Measurements from ENCODE around the gene PCNX3.

DNA sequence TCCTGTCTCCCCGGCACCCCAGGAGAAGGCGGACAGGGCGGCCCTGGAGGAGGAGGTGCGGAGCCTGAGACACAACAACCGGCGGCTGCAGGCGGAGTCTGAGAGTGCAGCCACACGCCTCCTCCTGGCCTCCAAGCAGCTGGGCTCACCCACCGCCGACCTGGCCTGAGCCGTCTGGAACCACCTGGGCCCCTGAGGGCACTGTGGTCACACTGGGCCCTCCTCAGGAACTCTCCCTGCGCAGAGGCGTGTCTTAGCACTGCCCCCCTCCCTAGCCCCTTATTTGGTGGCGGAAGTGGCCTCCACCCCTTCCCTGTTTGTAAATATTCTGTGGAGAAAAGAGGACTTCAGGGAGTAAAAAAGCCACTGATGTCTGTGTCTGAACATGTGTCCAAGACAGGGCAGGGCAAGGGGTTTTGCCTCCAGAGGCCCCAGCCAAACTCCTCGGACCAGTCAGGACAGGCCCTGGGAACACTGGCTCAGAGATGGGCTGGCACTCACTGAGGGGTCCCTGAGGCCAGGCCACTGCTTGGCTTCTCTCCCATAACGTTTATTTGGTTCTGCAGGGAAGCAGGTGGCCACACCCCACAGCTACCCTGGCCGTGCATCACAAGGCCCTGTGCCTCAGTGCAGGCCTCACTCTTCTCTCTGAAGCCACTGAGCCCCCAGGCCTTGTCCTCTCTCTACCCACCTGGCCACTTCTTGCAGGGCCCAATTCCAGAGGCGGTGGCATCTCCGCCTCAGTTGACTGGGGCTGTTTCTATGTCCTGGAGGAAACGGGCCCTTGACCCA lies 35.2 kb downstream of the PCNX3 start:
- no peak for TF ChIP-seq ZNF274 (IDR thresholded peaks at IDR 0.05; ENCODE audit: low read depth, low read length)
- no peak for TF ChIP-seq YY1 (IDR thresholded peaks at IDR 0.05; ENCODE audit: insufficient read depth, insufficient read length)
- TF ChIP-seq SUZ12 (IDR thresholded peaks at IDR 0.05; ENCODE audit: extremely low read depth, insufficient read depth, insufficient read length) = no peak
